K562 (cell line): ENCODE measurements around the gene SLC25A10. TPM values are rescaled to one million over a fixed set of nuclear protein-coding genes. Genes with fewer than 3 reads are reported as not detected.

Experiments used
- ATAC-seq: fragments of 200-7000 bp; cut with Tn5 transposase; 3 replicates; pipeline ENCODE4 v1.9.1; 2020; ENCODE audit warnings: moderate library complexity
- BruUV-seq: library from RNA; stranded (reverse); fragments of 400-500 nt; replicated peaks from 2 replicates; lab custom pipeline; 2021; lab: Mats Ljungman, UMichigan
- CTCF ChIA-PET: fragments of 300-600 bp; formaldehyde crosslinking; extraction: SDS; loops from one replicate; lab custom pipeline; 2021; ENCODE audit warnings: low intra/inter-chr PET ratio; lab: Yijun Ruan, JAX
- POLR2A ChIA-PET: fragments of 300-600, 350-650 bp; sonication (Branson Sonifier 250); formaldehyde crosslinking; extraction: SDS; loops from one replicate; lab custom pipeline; 2021; ENCODE audit warnings: antibody characterized with exemption, inconsistent platforms; lab: Yijun Ruan, JAX
- DNase-seq, 4 experiments: peaks; one replicate each; pipeline versions ENCODE4 v3.0.0 to v3.0.0-alpha.2; 2011 to 2018; ENCODE audit warnings: low spot score in 3 of 4, mixed read lengths in 3 of 4; ENCODE audit errors: extremely low read depth in 1 of 4
- FAIRE-seq: peaks from 2 replicates; lab custom pipeline; 2011; peaks lifted over from hg19 to GRCh38; lab: Jason Lieb, UNC
- H2AFZ ChIP-seq: 2 replicates; pipeline ENCODE4 v1.6.0; 2011; ENCODE audit warnings: low read depth, low read length, control low read depth, inconsistent platforms
- H3K27ac ChIP-seq: fragments of 200-600 bp; 3 replicates; pipeline ENCODE4 v1.8.0; 2011; ENCODE audit warnings: low read depth, mild to moderate bottlenecking, control low read depth, inconsistent platforms, low read length, moderate library complexity, mixed read lengths; ENCODE audit errors: extremely low read depth
- H3K27me3 ChIP-seq, 2 experiments: fragments of 300-600 bp in 1 of 2; 2 replicates in 1 of 2; 3 replicates in 1 of 2; pipeline versions ENCODE4 v1.6.0 to v1.8.0; 2011; ENCODE audit warnings: inconsistent platforms in 2 of 2, low read length in 2 of 2, mild to moderate bottlenecking in 1 of 2, mixed read lengths in 1 of 2, moderate library complexity in 1 of 2; ENCODE audit not compliant: control insufficient read depth in 2 of 2, insufficient read depth in 2 of 2
- H3K36me3 ChIP-seq: fragments of 300-600 bp; 3 replicates; pipeline ENCODE4 v1.8.0; 2011; ENCODE audit warnings: mild to moderate bottlenecking, low read length, inconsistent platforms; ENCODE audit not compliant: control insufficient read depth, insufficient read depth
- H3K4me1 ChIP-seq, 2 experiments: fragments of 200-600 bp in 1 of 2; replicated peaks in 1 of 2; 2 replicates in 1 of 2; 3 replicates in 1 of 2; pipeline versions ENCODE4 v1.5.1 to v1.8.0; 2011; ENCODE audit warnings: inconsistent platforms in 2 of 2, low read length in 2 of 2, mild to moderate bottlenecking in 1 of 2, mixed read lengths in 1 of 2, moderate library complexity in 1 of 2; ENCODE audit not compliant: control insufficient read depth in 2 of 2, insufficient read depth in 2 of 2
- H3K4me2 ChIP-seq: 2 replicates; pipeline ENCODE4 v1.6.1; 2011; ENCODE audit warnings: low read length, control low read depth, inconsistent platforms, mixed read lengths; ENCODE audit not compliant: insufficient read depth
- H3K4me3 ChIP-seq: fragments of 200-600 bp; sonication (generic), shearing (Covaris generic); 2 replicates; pipeline ENCODE4 v1.5.1; 2016; ENCODE audit warnings: control low read depth, inconsistent platforms
- H3K79me2 ChIP-seq: fragments of 200-600 bp; 3 replicates; pipeline ENCODE4 v1.8.0; 2011; ENCODE audit warnings: low read length, inconsistent platforms; ENCODE audit not compliant: control insufficient read depth, insufficient read depth
- H3K9ac ChIP-seq, 2 experiments: 2 replicates each; pipeline versions ENCODE4 v1.6.0 to v1.6.1; 2011; ENCODE audit warnings: low read depth in 2 of 2, low read length in 2 of 2, control low read depth in 1 of 2, inconsistent platforms in 1 of 2, mild to moderate bottlenecking in 1 of 2, mixed read lengths in 1 of 2; ENCODE audit not compliant: insufficient read depth in 1 of 2
- H3K9me1 ChIP-seq: one replicate; pipeline ENCODE4 v1.6.0; 2011; ENCODE audit warnings: inconsistent platforms, mild to moderate bottlenecking, low read length, moderate library complexity; ENCODE audit not compliant: control insufficient read depth, insufficient read depth
- H3K9me3 ChIP-seq: replicated peaks from 2 replicates; pipeline ENCODE4 v1.5.1; 2011; ENCODE audit warnings: low read depth, low read length, inconsistent platforms; ENCODE audit not compliant: control insufficient read depth, insufficient read depth
- H4K20me1 ChIP-seq: replicated peaks from 2 replicates; pipeline ENCODE4 v1.6.1; 2011; ENCODE audit warnings: low read length, inconsistent platforms, mixed read lengths; ENCODE audit not compliant: control insufficient read depth, insufficient read depth
- BRCA1 ChIP-seq, 2 experiments: fragments of 450-650 bp in 1 of 2; sonication (generic) in 1 of 2; formaldehyde crosslinking in 1 of 2; IDR thresholded peaks; 2 replicates each; pipeline versions ENCODE4 v1.5.0 to v1.6.1; 2017 to 2020; ENCODE audit warnings: mild to moderate bottlenecking in 1 of 2, missing genetic modification reagents in 1 of 2
- POLR2G ChIP-seq: fragments of 200-400 bp; formaldehyde crosslinking; IDR thresholded peaks from 2 replicates; pipeline ENCODE4 v1.6.1; 2017; ENCODE audit warnings: low read depth, mild to moderate bottlenecking, antibody characterized with exemption, low read length, moderate library complexity
- RBFOX2 ChIP-seq: fragments of 200-400 bp; formaldehyde crosslinking; IDR thresholded peaks from 2 replicates; pipeline ENCODE4 v1.6.1; 2017; ENCODE audit warnings: low read depth, mild to moderate bottlenecking, low read length, moderate library complexity
- SMAD4 ChIP-seq: fragments of 250-450 bp; sonication (Bioruptor Pico); conservative IDR thresholded peaks from 2 replicates; pipeline ENCODE4 v1.8.0; 2021; ENCODE audit warnings: inconsistent platforms, mild to moderate bottlenecking, moderate library complexity
- ZNF699 ChIP-seq: fragments of 250-450 bp; sonication (Bioruptor Pico); IDR thresholded peaks from 2 replicates; pipeline ENCODE4 v1.8.0; 2021; ENCODE audit warnings: mild to moderate bottlenecking, moderate library complexity; ENCODE audit not compliant: insufficient replicate concordance
- WGBS: fragments of 100-300 bp; shearing (Covaris generic); methylation state at CpG from one replicate; pipeline ENCODE4 v1.1.6; 2016; ENCODE audit warnings: low coverage, mixed read lengths; ENCODE audit not compliant: insufficient coverage; ENCODE audit errors: missing lambda C conversion rate; 5-methylcytosine and 5-hydroxymethylcytosine counted together
- in situ Hi-C: fragments of 300-500 bp; cut with MboI; formaldehyde crosslinking; loops from 4 replicates; pipeline ENCODE4 v1.15.0; 2018; ENCODE audit warnings: inconsistent platforms, mixed read lengths
- intact Hi-C: fragments of 100-400 bp; cut with micrococcal nuclease; formaldehyde crosslinking; loops from 2 replicates; pipeline ENCODE4 v1.14.2; 2022
- polyA plus RNA-seq, 8 experiments: library from polyadenylated mRNA; depleted of rRNA in 4 of 8; stranded (reverse) in 5 of 8; unstranded in 3 of 8; fragments of >200 nt; fragmentation: Nextera tagmentation in 2 of 8; fragmentation: Illumina TruSeq in 1 of 8; extraction: Ambion mirVana in 2 of 8; extraction: Trizol in 1 of 8; gene quantifications; 2 replicates each; pipeline versions ENCODE4 v1.2.1 to v1.2.3, GENCODE V29; 2011 to 2014; ENCODE audit warnings: inconsistent platforms in 1 of 8, missing spikeins in 1 of 8
- total RNA-seq, 7 experiments: library from RNA; depleted of rRNA in 6 of 7; stranded (reverse); fragments of >200 nt in 6 of 7; fragmentation: Illumina TruSeq in 2 of 7; extraction: Trizol in 2 of 7; gene quantifications; 2 replicates each; pipeline versions ENCODE4 v1.2.1 to v1.2.3, GENCODE V29; 2011 to 2021; ENCODE audit warnings: low replicate concordance in 1 of 7

Gene SLC25A10
- total and polyA plus RNA-seq, 9 of the 15 experiments (the other 6 are each of a cell fraction or from before 2014, with no cell fraction given) = 0.10 to 85.6 (median 34.3) TPM

DNA sequence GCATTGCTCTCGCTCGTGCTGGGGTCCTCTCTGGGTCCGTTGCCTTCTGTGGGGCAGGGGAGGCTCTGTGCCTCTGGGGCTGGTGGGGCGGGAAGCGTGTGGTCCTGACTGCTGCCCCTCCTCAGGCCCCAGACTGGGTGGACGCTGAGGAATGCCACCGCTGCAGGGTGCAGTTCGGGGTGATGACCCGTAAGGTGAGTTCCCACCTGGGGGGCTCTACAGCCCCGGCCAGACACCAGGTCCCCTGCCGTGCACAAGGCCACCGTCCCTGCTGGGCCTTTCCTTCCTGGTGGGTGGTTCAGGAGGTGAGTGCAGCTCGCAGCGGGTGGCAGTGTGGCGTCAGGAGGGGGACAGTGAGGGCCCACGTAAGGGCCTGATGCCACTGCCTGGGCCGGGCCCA is 21.5 kb upstream of the SLC25A10 start:
- POLR2A ChIA-PET = interaction anchor here (1.2 to 4.7 kb wide), 3 partner anchors 10 to 169 kb away, joined by 3 to 41 read pairs (median 5); partner anchors contain the start of gene MRPL12
- Histone ChIP-seq H3K9me3 (no peaks in the 10 kb centered on the region), H3K27me3 (no peaks in the 10 kb centered on the region), H4K20me1 (peaks cover 10% of the 10 kb centered on the region; the same call in 1 of the 2 replicates), H3K27ac (no peak overlapping the region), H3K4me2 (no peak overlapping the region), H3K36me3 (peaks cover 100% of the 10 kb centered on the region; the same call in 2 of the 3 replicates), H3K4me3 (no peak overlapping the region), H2AFZ (no peak overlapping the region), H3K4me1 (peaks cover 1 to 68% of the 10 kb centered on the region in 2 experiments; a peak in 4 of 5 replicates), H3K9ac (no peak overlapping the region; a peak in 1 of 4 replicates), H3K9me1 (peaks cover 5% of the 10 kb centered on the region), H3K79me2 (peaks cover 17% of the 10 kb centered on the region)
- 95% methylated on average over 13 of the region's 17 CpGs for WGBS
- FAIRE-seq (no peak), DNase-seq (no peak), ATAC-seq (no peak)
- CTCF ChIA-PET = no interaction called here
- no TSS peak for BruUV-seq
- no peak for TF ChIP-seq ZNF699
- TF ChIP-seq POLR2G = peak; percentile 43; the same call in 1 of the 2 replicates
- TF ChIP-seq RBFOX2 = 0 out of 2 replicates have a peak, but pooled peaks have one; percentile 15
- TF ChIP-seq BRCA1 (IDR thresholded peaks at IDR 0.05) = no peak
- no peak for TF ChIP-seq BRCA1 (CRISPR knock-in tag; IDR thresholded peaks at IDR 0.05)
- intact Hi-C loops = no loop called here
- in situ Hi-C loops = no loop called here

DNA sequence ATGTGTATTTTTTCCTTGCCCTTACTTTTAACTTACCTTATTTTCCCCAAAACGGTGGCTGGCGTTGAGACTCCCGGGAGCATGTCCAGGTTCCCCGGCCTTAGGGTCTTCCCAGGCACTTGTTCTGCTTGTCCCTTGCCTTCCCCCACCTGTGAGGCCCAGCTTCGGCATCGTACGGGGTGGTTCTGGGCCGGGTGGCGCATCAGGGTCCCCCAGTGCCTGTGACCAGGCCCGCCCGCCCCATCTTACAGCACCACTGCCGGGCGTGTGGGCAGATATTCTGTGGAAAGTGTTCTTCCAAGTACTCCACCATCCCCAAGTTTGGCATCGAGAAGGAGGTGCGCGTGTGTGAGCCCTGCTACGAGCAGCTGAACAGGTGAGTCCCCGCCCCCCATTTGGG is 20.9 kb upstream of the SLC25A10 start:
- CTCF ChIA-PET = no interaction called here
- no peak overlapping the region for H3K4me3 ChIP-seq
- intact Hi-C loops = no loop called here
- peaks cover 5% of the 10 kb centered on the region for H3K9me1 ChIP-seq
- WGBS = 95% methylated on average over 16 of the region's 18 CpGs
- no peaks in the 10 kb centered on the region for H3K27me3 ChIP-seq
- H2AFZ ChIP-seq = no peak overlapping the region
- POLR2A ChIA-PET = interaction anchor here (0.9 to 4.7 kb wide), 4 partner anchors 9 to 168 kb away, joined by 3 to 41 read pairs (median 4); partner anchors contain the start of gene MRPL12
- FAIRE-seq (no peak), DNase-seq (no peak), ATAC-seq (no peak)
- no peak overlapping the region for H3K9ac ChIP-seq
- BruUV-seq = no TSS peak
- peaks cover 100% of the 10 kb centered on the region; the same call in 2 of the 3 replicates for H3K36me3 ChIP-seq
- peaks cover 9% of the 10 kb centered on the region; the same call in 1 of the 2 replicates for H4K20me1 ChIP-seq
- in situ Hi-C loops = no loop called here
- peaks cover 11% of the 10 kb centered on the region for H3K79me2 ChIP-seq
- H3K9me3 ChIP-seq = no peaks in the 10 kb centered on the region
- no peak overlapping the region for H3K4me2 ChIP-seq
- no peak overlapping the region for H3K27ac ChIP-seq
- no peak for TF ChIP-seq SMAD4 (CRISPR knock-in tag)
- peaks cover 0 to 65% of the 10 kb centered on the region in 2 experiments; a peak in 2 of 5 replicates for H3K4me1 ChIP-seq
